ENCODE data around the gene CMTR1. TPM values are rescaled to one million over a fixed set of nuclear protein-coding genes. Genes with fewer than 3 reads are reported as not detected.

CMTR1 gene
- total RNA-seq, 1 experiment from 2014 or later: 37.7 TPM

DNA sequence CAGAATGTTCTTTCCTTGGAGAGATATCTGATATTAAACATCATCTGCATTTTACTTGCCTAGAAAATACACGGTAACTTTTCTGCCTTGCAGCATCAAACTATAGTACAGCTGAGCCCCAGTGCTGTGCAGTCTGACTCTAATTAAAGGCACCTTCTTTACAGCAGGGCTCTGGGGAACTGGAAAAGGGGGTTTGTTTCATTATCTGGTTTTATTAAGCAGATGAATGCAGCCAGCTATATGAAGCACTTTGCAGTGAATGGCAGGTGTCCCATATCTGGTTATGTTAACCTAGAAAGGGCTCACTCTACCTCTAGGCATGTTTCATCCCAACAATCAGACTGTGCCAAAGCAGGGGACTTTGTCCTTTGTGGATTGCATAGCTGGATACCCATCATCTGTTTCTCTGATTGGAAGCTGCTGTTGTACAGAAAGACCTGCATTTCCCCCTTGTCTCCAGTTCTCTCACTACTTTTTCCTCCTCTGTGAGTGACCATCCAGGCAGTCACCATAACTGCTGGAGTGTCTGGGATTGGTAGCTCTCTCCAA is 39.6 kb upstream of the CMTR1 start:
- DNase-seq (ENCODE audit: low read depth, low spot score) (no peak), ATAC-seq (no peak)
- ChIA-PET CTCF (interaction anchor here (0.5 kb wide), 1 partner anchor 68 kb away, joined by 7 read pairs; no protein-coding TSS in a partner anchor), POLR2A (interaction anchor here (1.2 kb wide), 1 partner anchor 49 kb away, joined by 4 read pairs; no protein-coding TSS in a partner anchor)
- H3K4me3 ChIP-seq (ENCODE audit: low read depth in 2 of 2, low read length in 2 of 2): no peak overlapping the region
- intact Hi-C loops (cut with micrococcal nuclease; ENCODE audit: unreplicated experiment): no loop called here
- no peak for TF ChIP-seq SIN3A (IDR thresholded peaks at IDR 0.05; ENCODE audit: borderline replicate concordance, insufficient read depth, low read depth, low read length)
- no peak for TF ChIP-seq POLR2AphosphoS5 (IDR thresholded peaks at IDR 0.05; ENCODE audit: low read depth, low read length)
- no peak for TF ChIP-seq TCF7L2 (IDR thresholded peaks at IDR 0.05; ENCODE audit: low read depth, low read length)
- in situ Hi-C loops (cut with HindIII; ENCODE audit: low pct_unique_long_range_greater_than_20kb, low sequenced_read_pairs): no loop called here
- no peaks in the 10 kb centered on the region for H3K9me3 ChIP-seq (ENCODE audit: control insufficient read depth, insufficient read depth, low read depth, low read length)
- no TSS peak for BruUV-seq (replicated peaks)
- peaks cover 4% of the 10 kb centered on the region; the same call in 1 of the 2 replicates for H3K36me3 ChIP-seq (ENCODE audit: control insufficient read depth, insufficient read depth, low read length)
- H3K27me3 ChIP-seq (ENCODE audit: control insufficient read depth, insufficient read depth, low read length): no peaks in the 10 kb centered on the region
- H3K4me1 ChIP-seq (ENCODE audit: control insufficient read depth, insufficient read depth, low read length): no peaks in the 10 kb centered on the region
- no peak overlapping the region for H3K27ac ChIP-seq (ENCODE audit: low read length)

DNA sequence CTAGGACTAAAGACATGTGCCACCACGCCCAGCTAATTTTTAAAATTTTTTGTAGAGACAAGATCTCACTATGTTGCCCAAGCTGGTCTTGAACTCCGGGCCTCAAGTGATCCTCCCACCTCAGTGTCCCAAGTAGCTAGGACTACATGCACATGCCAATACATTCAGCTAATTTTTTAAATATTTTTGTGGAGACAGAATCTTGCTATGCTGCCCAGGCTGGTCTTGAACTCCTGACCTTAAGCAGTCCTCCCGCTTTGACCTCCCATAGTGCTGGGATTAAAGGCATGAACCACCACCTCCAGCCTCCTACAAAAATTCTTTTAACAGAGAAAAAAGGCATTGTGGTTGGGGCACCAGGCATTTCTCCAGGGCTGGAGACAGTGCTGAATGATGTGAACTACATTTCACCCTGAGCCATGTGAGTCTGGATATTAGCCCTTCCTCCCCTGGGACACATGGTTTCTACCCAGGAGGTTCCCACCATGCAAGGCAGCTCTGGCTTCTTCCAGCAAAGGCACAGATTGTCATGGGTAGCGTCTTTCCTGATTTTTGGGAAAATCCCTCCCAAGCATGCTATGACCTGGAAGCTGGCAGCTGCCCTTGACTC is 36.3 kb upstream of the CMTR1 start:
- no peaks in the 10 kb centered on the region for H3K27me3 ChIP-seq (ENCODE audit: control insufficient read depth, insufficient read depth, low read length)
- no TSS peak for BruUV-seq (replicated peaks)
- no peak for TF ChIP-seq CTCF (IDR thresholded peaks at IDR 0.05)
- no peak for TF ChIP-seq TCF7L2 (IDR thresholded peaks at IDR 0.05; ENCODE audit: low read depth, low read length)
- no peak for TF ChIP-seq REST (IDR thresholded peaks at IDR 0.05; ENCODE audit: insufficient read depth in 1 of 2, low read depth in 2 of 2, low read length in 1 of 2)
- no peak for TF ChIP-seq POLR2AphosphoS5 (IDR thresholded peaks at IDR 0.05; ENCODE audit: low read depth, low read length)
- TF ChIP-seq SIN3A (IDR thresholded peaks at IDR 0.05; ENCODE audit: borderline replicate concordance, insufficient read depth, low read depth, low read length): no peak
- ATAC-seq (no peak), DNase-seq (ENCODE audit: low read depth, low spot score) (no peak)
- H3K9me3 ChIP-seq (ENCODE audit: control insufficient read depth, insufficient read depth, low read depth, low read length): no peaks in the 10 kb centered on the region
- no peak overlapping the region for H3K4me3 ChIP-seq (ENCODE audit: low read depth in 2 of 2, low read length in 2 of 2)
- intact Hi-C loops (cut with micrococcal nuclease; ENCODE audit: unreplicated experiment): no loop called here
- no peaks in the 10 kb centered on the region for H3K4me1 ChIP-seq (ENCODE audit: control insufficient read depth, insufficient read depth, low read length)
- in situ Hi-C loops (cut with HindIII; ENCODE audit: low pct_unique_long_range_greater_than_20kb, low sequenced_read_pairs): no loop called here
- H3K36me3 ChIP-seq (ENCODE audit: control insufficient read depth, insufficient read depth, low read length): no peaks in the 10 kb centered on the region
- no peak overlapping the region for H3K27ac ChIP-seq (ENCODE audit: low read length)
- ChIA-PET POLR2A (no interaction called here), CTCF (interaction anchor here (0.7 kb wide), 1 partner anchor 15 kb away, joined by 4 read pairs; no protein-coding TSS in a partner anchor)

GRCh38 chr6:37399131-37399530 is 33.9 kb upstream of the CMTR1 start:
- Histone ChIP-seq H3K4me1 (ENCODE audit: control insufficient read depth, insufficient read depth, low read length) (no peaks in the 10 kb centered on the region), H3K36me3 (ENCODE audit: control insufficient read depth, insufficient read depth, low read length) (no peaks in the 10 kb centered on the region), H3K27me3 (ENCODE audit: control insufficient read depth, insufficient read depth, low read length) (no peaks in the 10 kb centered on the region), H3K27ac (ENCODE audit: low read length) (no peak overlapping the region), H3K4me3 (ENCODE audit: low read depth in 2 of 2, low read length in 2 of 2) (no peak overlapping the region), H3K9me3 (ENCODE audit: control insufficient read depth, insufficient read depth, low read depth, low read length) (no peaks in the 10 kb centered on the region)
- POLR2A ChIA-PET: no interaction called here
- CTCF ChIA-PET: no interaction called here
- in situ Hi-C loops (cut with HindIII; ENCODE audit: low pct_unique_long_range_greater_than_20kb, low sequenced_read_pairs): no loop called here
- ATAC-seq (no peak), DNase-seq (ENCODE audit: low read depth, low spot score) (no peak)
- TF ChIP-seq CTCF (IDR thresholded peaks at IDR 0.05) (no peak), REST (IDR thresholded peaks at IDR 0.05; ENCODE audit: insufficient read depth in 1 of 2, low read depth in 2 of 2, low read length in 1 of 2) (no peak), POLR2AphosphoS5 (IDR thresholded peaks at IDR 0.05; ENCODE audit: low read depth, low read length) (no peak), TCF7L2 (IDR thresholded peaks at IDR 0.05; ENCODE audit: low read depth, low read length) (no peak), SIN3A (IDR thresholded peaks at IDR 0.05; ENCODE audit: borderline replicate concordance, insufficient read depth, low read depth, low read length) (no peak)
- BruUV-seq (replicated peaks): no TSS peak
- intact Hi-C loops (cut with micrococcal nuclease; ENCODE audit: unreplicated experiment): no loop called here

All from Panc1 (cell line).